Measurements from ENCODE around the gene B3GAT2.

B3GAT2 gene

DNA sequence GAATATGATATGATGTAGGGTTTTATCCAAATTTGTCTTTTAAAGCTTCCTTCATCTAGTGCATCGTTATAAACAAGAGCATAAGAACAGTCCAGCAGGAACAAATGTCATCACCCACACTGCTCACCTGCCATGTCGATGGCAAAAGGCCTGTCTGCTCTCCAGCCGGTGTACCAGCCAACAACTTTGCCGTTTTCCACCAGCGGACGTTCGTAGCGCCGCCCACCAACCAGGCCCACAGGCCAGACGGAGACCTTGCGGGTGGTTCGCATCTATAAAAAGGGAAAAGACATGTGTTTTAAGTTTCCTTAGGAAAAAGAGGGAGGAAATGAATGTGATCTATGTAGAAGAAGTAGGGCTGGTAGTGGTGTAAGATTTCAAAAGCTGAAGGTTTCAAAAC, 62.9 kb downstream of the B3GAT2 start:
- no peak for DNase-seq

DNA sequence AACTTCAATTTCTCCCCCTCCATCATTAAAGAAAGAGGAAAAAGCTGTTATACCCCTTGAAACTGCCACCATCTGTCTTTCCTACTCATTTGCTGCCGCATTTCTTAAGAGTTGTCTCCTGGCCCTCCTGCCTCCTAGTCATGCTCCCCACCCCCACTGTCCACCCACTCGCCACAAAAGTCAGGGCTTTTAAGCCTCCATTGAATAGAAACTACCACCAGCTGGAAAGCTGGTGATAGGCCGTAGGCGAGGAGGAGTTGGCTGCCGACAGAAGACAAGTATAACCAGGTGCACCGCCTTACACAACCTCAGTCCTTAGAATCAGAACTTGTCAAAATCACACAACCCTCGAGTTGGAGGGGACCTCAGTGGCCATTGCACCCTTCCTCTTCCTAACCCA, 67.6 kb downstream of the B3GAT2 start:
- DNase-seq: no peak

DNA sequence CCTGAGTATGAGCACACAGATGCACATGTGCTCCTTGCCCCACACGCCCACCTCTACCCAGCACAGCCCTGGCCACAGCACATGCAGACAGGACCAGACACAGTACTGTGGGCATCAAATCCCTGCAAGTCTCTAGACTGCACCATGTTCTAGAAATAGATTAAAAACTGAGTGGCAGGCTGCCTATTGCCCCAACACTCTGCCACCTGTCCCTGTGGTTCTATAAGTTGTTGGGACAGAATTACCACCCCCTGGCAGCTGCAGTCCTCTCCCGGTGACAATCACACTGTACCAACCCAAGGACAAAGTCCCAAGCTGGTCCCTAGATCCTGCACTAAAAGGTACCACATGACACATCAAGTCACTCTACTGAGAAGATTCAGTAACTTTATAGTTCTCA, 70.2 kb downstream of the B3GAT2 start:
- DNase-seq: no peak

DNA sequence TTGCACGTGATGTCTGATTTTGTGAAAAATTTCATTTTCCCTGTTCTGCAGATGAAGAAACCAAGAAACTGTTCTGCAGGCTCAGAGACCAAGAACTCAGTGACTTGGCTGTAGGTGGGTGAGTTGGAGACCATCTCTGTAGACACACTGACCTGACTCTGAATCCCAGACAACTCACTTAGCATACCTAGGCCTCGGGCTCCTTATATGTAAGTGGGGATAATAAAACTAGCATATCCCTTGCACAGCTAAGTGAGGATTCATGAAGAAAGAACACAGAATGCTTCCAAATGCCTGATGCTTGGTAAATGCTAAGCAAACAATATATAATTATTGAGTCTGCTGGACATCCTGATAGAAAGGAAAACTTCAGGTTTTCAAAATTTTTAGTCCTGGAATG, 70.8 kb downstream of the B3GAT2 start:
- no peak for DNase-seq

DNA sequence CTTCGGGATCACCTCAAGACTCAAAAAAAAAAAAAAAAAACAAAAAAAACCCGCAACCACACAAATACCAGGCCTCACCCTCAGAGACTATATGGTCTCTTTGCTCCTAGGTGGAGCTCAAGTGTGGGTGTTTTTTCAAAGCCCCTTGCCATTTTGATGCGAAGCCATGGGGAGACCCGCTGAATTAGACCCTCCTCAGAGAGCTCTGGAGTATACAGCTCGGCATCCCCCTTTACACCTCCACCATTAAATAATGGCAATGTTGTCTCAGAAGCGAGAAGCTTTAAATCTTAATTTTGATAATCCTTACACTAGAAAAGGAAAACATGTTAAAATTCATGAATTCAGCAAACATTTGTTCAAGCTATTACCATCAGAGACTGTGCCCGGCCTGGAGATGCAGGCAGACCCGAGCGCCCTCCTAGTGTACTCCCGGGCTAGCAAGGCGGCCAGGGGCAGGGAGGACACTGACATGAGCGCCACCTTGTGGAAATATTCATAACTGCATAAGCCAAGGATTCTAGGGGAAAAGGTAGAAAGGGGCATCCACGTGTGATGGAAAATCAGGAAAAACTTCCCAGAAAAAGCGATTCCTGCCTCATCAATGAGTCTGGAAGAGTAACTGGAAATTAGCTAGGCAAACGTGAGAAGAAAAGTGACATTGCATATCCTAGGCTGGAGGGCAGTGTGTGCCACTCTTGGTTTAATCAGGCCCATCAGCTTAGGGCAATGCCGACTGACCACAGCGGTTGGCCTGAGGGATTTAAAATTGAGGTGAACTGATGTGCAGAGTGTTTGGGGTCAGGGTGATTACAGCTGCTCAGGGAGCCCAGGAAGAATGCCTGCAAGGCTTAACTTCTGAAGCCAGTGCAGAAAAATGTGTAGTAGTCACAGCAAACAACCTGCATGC, 72.5 kb downstream of the B3GAT2 start:
- DNase-seq: peak; percentile 12

DNA sequence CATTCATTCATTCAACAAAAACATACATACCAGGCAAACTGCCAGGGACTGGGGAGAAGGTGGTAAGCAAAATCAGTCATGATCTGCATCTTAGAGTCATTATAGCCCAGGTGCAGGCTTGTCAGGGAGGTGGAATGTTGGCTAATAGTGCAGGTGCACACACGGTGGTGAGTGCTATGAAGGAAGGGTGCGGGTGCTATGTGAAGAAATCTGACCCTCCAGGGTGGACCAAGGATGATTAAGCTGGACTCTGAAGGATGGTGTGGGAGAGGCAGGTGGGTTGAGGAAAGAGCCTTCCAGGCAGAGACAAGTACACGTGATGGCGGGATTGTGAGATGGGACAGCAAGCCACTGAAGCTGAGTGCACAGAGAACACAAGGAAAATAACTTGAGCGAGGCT, 77.4 kb downstream of the B3GAT2 start:
- DNase-seq: no peak

DNA sequence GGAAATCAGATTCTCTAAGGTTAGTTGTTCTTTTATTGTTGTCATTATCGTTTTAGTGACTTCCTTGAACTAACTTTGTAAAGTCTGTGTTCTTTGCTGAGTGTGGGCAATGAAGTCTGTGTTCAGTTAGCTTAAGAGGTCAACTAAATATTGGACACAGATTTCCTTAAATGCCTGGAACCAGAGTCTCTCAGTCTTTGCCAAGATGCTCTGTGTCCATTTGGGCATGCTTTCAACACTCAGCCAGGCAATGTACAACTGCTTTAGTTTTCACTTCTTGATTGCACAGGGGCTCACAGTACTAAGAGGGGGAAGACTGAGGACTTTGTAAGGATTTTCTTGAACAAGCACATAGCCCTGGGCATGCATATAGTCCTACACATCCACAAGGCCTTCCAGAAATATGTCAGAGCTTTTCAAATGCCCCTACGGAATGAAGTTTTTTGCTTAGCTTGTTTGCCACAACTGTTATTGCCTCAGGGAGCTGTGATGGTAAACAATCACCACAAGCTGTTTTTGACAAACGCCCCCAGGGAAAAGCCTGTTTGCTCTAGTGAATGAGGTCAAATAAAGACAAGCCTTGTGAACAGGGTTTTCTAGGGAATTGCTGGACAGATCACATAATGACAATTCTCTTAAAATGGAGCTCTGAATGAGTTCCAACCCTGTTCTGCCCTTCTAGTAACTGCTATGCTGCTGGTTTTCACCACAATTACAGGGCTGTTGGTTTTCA, 82.5 kb downstream of the B3GAT2 start:
- DNase-seq: no peak

DNA sequence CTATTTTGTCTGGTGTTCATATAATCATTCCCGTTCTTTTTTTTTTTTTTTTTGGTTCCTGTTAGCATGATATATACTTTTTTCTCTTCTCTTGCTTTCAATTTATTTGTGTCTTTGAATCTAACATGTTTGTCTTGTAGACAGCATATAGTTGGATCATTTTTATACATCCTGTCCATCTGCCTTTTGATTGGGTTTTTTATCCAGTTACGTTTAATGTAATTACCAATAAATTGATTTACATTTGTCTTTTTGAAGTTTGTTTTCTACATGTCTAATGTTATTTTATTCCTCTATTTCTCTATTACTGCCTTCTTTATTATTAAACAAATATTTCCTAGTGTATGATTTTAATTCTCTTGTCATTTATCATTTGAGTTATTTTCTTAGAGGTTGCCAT, 84.4 kb downstream of the B3GAT2 start:
- no peak for DNase-seq

DNA sequence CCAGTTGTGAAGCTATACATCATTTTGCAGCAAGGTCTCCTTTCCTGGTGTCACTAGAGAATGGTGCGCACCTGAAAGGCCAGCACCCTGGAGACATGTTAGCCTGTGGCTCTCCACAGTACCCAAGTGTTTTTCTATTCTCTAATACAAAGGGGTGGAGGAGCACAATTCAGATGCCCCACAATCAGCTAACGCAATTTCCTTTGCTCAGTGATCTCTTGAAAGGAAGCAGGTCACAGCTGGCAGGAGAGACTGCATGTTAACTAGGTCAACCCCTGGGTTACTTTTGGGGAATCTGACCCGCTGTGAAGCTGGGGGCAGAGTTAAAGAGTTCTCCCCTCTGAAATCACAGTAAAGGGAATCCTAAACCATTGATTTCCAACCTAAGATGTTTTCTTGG, 92.5 kb downstream of the B3GAT2 start:
- no peak for DNase-seq

DNA sequence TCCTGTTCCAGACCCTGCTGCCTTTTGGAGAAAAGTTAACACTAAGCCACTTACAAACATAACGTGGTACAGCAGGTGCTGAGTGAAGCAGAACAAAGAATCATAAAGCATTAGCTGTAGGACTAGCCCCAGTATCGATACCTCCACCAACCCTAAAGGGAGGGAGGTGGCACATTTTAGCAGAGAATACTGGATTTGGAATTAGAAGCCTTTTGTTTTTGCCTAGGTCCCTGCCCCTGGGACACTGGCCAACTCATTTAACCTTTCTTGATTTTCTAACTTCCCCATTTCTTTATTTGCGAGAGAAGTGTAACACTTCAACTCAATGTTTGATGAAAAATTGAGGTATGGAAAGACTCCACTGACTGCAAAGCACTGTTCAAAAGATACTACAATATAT, 93.5 kb downstream of the B3GAT2 start:
- no peak for DNase-seq

DNA sequence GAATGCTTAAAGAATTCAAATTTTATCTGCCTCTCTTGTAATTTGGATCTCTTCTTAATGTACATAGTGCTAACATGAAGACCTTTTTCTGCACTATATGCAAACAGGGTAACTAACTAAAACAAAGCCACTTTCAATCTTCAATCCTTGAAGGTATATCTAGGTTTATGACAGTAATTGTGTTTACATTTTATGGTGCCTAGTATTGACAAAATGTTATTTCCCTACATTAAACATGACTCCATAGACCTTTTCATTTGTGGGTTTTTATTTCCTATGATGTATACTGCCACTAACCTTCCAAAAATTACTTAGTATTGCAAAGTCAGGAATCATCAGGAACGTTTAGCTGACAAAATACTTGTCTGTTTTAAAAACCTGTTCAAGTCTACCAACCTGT, 95.9 kb downstream of the B3GAT2 start:
- DNase-seq: no peak

DNA sequence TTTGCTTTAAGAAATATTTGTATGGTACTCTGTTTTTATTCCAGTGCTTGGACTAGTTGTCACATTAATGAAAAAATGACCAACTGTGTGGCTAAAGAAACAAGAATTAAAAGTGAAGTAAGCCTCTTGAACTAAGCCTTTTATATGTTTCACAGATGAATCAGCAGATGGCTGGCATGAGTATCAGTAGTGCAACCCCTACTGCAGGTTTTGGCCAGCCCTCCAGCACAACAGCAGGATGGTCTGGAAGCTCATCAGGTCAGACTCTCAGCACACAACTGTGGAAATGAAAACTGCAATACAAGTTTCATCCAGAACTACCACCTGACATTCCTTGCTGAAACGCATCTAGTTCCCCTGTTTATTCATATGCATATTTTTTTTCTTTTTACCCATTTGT, 96.8 kb downstream of the B3GAT2 start:
- DNase-seq: no peak

DNA sequence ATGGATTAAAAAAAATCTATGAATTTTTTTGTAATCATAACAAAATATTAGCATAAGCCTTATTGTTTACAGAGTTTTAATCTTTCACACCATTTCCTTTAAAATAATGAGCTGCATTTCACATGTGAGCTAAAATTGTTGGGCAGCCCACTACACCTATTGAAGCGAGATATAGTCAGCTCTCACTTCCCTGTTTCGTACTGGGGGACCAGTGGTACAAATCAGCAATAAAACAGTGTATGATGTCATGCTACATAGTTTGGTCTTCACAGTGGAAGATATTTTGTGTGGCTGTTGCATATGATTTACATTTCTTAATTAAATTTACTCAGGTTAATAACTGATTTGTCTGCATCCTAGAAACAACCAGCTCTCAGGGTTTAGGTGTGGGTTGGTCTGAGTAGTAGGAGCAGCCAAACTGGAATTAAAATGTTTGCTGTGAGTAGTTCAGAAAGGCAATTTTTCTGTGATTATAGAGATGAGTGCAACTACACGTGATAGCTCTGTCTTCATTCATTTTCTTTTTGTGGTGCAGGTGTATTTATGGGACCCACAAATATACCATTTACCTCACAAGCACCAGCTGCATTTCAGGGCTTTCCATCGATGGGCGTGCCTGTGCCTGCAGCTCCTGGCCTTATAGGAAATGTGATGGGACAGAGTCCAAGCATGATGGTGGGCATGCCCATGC, 99.3 kb downstream of the B3GAT2 start:
- DNase-seq: peak; percentile 11

DNA sequence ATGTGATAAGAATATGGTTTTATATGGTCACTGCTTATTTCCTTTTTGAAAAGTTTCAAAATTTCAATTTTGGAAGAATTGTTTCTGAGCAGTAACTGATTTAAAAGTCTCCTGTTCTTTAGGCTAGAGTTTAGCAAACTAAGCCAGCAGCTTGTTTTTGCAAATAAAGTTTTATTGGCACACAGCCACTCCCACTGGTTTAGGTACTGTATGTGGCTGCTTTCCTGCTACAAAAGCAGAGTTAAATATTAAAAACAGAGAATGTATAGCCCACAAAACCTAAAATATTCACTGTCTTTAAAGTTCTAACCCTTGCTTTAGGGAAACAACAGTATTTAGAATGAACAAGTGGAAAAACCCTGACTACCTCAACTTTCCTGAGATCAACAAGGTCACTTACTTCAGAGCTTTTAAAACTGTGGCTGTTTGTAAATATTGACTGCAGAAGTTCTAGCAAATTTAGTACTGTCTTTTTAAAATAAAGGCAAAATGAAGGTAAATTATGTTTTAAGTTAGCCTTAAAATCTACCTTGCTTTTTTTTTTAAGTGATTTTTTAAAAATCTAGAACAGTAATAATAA, 104.1 kb downstream of the B3GAT2 start:
- DNase-seq: no peak

DNA sequence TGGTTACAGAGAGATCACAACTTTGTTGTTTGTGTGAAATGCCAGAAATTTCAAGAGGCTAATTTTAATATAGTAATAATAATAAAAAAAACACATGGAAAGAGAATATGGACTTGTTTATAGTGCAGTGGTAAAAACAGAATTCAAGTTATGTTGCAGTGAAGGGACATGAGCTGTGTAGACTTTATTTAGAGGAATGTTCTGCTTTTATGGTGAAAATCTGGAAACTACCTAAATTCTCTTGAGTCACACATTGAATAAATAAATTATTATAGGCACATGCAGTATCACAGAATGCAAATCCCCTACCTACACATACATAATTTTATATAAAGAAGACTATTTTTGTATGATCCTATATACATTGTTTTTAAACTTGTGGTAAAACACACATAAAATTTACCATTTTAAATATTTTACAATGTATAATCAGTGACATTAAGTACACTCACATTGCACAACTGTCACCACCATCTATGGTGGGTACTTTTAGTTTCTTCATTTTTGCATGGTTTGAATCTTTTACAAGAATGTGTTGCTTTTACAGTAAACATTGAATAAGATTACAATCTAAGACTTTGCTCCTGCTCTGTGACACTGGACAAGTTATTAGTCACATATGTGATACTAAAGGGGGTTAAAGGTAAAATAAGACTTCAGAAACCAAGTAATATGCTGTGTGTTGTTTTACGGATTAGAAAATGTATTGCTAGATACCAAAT, 107.4 kb downstream of the B3GAT2 start:
- DNase-seq: no peak

DNA sequence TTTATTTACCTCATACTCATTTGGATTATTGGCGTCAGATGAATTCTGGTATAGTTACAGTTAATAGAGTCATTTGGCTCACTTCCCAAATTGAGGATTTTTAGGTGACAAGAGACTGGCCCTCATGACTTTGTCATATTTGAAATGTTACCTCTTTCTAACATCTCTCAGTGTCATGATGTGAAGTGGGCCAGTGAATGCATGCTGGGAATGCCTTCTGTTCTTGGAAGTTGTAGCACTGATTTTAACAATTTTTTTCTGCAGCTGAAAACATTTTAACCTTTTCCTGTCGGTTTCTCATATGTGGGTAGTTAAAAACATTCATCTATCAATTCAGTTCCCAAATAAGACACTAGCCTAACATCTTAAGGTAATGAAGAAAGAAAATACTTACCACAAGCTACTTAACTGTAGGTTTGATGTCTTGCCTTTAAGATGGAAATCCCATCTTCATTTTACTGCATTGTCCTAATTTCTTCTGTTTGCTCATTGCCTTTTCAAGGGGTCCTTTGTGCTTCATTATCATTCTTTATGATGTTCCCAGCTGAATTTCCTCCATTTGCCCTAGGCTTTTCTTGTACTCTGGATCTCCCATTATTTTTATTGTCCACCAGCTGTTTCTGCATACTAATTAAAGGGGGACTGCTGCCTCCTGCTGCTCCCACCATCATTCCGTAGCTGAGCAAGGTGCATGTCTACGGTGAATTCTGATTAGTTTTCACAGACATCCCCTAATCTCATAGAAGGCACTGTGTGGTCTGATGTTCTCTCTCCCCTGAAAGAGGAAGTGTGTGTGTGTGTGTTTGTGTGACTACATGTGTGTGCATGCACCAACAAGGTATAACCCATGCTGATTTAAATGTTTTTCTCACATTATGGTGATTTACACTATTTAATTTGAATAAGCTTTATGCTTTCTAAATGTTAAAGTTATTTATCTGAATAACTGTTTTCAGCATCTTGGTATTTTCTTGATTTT, 109.5 kb downstream of the B3GAT2 start:
- peak; percentile 23 for DNase-seq

DNA sequence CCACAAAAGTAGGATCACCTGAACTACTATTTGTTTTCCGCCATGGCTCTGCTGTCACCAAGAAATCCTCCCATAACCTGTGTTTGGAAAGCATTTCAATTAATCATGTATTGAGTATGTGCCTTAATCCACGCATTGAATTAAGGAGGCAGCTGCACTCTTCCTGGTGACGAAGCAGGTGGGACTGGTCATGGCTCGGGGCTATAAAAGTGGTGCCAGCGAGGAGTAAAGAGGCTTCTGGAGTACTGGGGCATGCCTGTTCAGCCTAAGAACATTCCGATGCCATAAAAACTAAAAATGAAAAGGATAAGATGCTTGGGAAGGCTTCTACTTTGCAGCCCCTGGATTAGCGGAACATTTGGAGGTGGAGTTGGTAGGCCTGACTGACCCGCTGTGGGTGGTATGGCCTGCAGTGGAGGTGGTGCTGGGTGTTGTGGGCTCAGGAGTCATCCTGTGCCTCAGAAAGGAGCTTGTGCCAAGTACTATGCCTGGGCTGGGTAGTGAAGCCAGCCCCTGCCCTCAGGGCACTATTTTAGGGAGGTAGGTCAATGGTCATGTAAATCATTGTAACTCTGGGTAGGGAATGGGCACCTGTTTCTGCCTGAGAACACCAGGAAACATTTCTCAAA, 110.5 kb downstream of the B3GAT2 start:
- DNase-seq: no peak

DNA sequence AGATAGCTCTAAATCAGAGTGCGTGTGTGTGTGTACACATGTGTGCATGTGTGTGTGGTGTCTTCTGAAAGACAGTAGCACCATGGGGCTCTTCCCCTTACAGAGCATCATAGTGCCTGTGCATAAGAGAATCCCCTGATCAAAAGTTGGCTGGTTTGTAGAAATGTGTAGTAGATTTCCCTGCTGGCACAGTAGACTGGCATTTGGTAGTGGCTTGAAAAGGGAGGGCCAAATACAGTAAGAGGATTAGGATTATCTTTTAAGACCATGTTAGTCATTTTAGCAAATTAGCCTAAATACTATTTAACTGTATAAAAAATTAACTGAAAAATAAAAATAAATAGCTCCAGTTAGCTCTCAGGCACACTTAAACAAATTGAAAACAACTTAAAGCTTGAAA, 112.6 kb downstream of the B3GAT2 start:
- no peak for DNase-seq

DNA sequence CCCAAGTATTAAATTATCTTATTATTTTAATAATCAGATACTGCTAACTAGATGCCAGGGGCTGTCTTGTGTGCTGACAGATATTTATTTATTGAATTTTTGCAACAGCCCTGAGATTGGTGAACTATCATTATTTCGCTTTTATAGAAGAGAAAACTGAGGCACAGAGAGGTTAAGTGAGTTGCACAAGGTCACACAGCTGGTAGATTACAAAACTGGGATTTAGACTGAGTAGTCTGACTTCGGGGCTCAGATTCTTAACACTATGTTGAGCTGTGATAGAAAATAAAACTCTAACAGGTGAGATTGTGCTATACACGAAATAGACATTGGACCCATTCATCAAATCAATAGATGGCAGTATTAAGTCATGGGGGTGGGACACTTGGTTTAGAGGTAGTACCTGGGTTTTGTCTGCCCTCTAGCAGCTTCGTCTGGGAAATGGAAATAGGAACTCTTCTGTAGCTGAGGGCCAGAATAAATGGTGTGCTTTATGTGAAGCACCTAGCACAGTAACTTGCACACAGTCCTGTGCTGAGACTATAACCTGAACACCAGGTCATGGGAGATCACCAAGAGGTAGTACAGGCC, 113.4 kb downstream of the B3GAT2 start:
- DNase-seq: no peak

DNA sequence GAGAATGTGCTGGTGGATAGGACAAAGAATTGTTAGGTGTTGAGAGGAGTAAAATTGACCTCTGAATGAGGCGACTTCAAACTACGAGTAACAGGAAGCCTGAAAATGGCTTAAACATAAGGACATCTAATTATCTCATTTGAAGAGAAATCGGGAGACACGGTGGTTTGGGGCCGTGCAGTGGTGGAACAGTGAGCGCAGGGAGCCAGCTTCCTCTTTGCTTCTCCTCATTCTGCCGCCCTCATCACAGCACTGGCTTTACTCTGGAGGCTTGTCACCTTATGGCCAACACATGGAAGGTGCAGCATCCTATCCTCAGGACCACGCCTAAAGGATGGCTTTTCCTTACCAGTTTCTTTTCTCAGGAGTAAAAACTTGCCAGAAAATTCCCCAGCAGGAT, 114.3 kb downstream of the B3GAT2 start:
- DNase-seq: no peak

DNA sequence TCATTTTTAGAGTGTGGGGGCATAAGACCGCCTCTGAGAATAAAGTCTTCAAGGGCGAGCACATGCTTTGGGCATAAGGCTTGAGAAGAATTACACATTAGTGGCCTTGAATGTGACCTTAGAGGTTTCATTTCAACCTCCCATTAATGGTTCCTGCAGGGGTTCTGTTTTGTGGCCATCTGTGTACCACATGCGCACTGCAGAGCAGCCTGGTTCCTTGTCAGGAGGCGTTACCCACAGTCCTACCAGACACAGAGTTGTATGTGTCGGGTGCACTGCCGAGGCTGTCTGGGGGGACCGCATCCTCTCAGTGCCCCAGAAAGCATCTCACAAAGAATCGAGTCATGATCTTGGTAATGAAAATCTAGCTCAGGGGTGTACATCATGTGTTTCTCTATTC, 115.7 kb downstream of the B3GAT2 start:
- no peak for DNase-seq
